ENCODE data around the gene MRPS24.

GRCh38 chr7:43895847-43896415 lies 26.6 kb upstream of the MRPS24 start:
- TF ChIP-seq EZH2phosphoT487 (IDR thresholded peaks at IDR 0.05; ENCODE audit: low read depth), result no peak
- TF ChIP-seq CTCF (IDR thresholded peaks at IDR 0.05; ENCODE audit: low read depth, low read length), result no peak
